Chondrocyte (in vitro differentiated cells): ENCODE data around the gene MSRB1. TPM values are rescaled to one million over a fixed set of nuclear protein-coding genes. Genes with fewer than 3 reads are reported as not detected.
A peak's percentile ranks its signal among the peaks of the same experiment; 100 is the strongest.

ENCODE experiments used
- DNase-seq: peaks from one replicate; pipeline ENCODE4 v3.0.0; 2021; ENCODE audit warnings: mixed read lengths, low spot score
- H3K27ac Mint-ChIP-seq: one replicate; pipeline ENCODE4 v1.8.0; 2021; ENCODE audit warnings: mild to moderate bottlenecking, moderate library complexity, mixed read lengths; ENCODE audit not compliant: unreplicated experiment
- H3K27me3 Mint-ChIP-seq: 2 replicates; pipeline ENCODE4 v1.8.0; 2021; ENCODE audit warnings: low read depth, mixed read lengths
- H3K36me3 Mint-ChIP-seq: 2 replicates; pipeline ENCODE4 v1.8.0; 2021; ENCODE audit warnings: low read depth, mixed read lengths
- H3K4me1 Mint-ChIP-seq: 2 replicates; pipeline ENCODE4 v1.8.0; 2021; ENCODE audit warnings: low read depth, mild to moderate bottlenecking, mixed read lengths
- H3K4me3 Mint-ChIP-seq: one replicate; pipeline ENCODE4 v1.8.0; 2021; ENCODE audit warnings: mild to moderate bottlenecking, moderate library complexity, mixed read lengths; ENCODE audit not compliant: unreplicated experiment
- H3K9me3 Mint-ChIP-seq: 2 replicates; pipeline ENCODE4 v1.8.0; 2021; ENCODE audit warnings: low read depth, mixed read lengths
- total RNA-seq: library from RNA; stranded (reverse); gene quantifications from 3 replicates; pipeline ENCODE4 v1.2.1, GENCODE V29; 2021
- TF ChIP-seq, protein P1 (sequence below): fragments of 200-600 bp; sonication (generic); IDR thresholded peaks from 2 replicates; pipeline ENCODE4 v1.5.0; 2021; ENCODE audit warnings: antibody characterized with exemption, mild to moderate bottlenecking, moderate library complexity

The MSRB1 gene
- total RNA-seq, 1 donor from 2014 or later: 19.1 TPM

DNA sequence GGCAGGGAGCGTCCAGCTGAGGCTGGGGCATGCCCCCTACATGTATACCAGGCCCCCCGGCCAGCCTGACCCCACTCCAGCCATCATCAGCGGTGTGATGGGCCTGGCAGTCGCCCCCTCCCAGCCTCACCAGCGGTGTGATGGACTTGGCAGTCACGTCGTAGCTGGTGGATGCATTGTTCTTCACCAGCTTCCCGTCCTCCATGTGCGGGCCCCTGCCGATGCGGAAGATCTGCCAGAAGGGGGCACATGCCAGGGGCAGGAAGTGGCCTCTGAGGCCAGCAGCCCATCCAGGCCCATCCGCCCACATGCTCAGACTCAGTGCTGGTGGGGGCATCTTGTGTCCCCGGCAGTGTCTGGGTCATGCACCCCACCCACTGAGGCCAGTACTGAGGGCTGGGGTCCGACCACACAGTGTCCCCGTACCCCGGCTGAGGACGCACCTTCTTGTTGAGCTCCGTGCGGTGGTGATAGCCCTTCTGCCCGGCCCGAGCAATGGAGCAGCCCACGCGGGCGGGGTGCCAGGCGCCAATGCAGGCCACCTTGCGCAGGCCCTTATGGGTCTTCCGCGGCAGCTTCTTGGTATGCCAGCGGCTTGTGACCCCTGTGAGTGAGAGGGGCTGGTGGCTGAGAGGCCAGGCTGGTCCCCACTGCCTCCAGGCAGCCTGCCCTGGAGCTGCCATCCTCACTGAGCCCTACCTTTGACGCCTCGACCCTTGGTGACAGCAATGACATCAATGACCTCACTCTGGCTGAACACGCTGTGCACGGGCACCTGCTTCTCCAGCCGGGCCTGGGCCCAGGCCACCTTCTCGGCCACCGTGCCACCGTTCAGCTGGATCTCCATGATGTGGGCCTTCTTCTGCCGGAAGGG lies 3.7 kb upstream of the MSRB1 start:
- TF ChIP-seq, protein P1, sequence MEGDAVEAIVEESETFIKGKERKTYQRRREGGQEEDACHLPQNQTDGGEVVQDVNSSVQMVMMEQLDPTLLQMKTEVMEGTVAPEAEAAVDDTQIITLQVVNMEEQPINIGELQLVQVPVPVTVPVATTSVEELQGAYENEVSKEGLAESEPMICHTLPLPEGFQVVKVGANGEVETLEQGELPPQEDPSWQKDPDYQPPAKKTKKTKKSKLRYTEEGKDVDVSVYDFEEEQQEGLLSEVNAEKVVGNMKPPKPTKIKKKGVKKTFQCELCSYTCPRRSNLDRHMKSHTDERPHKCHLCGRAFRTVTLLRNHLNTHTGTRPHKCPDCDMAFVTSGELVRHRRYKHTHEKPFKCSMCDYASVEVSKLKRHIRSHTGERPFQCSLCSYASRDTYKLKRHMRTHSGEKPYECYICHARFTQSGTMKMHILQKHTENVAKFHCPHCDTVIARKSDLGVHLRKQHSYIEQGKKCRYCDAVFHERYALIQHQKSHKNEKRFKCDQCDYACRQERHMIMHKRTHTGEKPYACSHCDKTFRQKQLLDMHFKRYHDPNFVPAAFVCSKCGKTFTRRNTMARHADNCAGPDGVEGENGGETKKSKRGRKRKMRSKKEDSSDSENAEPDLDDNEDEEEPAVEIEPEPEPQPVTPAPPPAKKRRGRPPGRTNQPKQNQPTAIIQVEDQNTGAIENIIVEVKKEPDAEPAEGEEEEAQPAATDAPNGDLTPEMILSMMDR: no peak
- DNase-seq: peak; percentile 90
- Mint-ChIP-seq H3K4me3 (no peak overlapping the region), H3K9me3 (no peaks in the 10 kb centered on the region), H3K27me3 (no peaks in the 10 kb centered on the region), H3K4me1 (peaks cover 14% of the 10 kb centered on the region), H3K36me3 (no peaks in the 10 kb centered on the region), H3K27ac (no peak overlapping the region)

DNA sequence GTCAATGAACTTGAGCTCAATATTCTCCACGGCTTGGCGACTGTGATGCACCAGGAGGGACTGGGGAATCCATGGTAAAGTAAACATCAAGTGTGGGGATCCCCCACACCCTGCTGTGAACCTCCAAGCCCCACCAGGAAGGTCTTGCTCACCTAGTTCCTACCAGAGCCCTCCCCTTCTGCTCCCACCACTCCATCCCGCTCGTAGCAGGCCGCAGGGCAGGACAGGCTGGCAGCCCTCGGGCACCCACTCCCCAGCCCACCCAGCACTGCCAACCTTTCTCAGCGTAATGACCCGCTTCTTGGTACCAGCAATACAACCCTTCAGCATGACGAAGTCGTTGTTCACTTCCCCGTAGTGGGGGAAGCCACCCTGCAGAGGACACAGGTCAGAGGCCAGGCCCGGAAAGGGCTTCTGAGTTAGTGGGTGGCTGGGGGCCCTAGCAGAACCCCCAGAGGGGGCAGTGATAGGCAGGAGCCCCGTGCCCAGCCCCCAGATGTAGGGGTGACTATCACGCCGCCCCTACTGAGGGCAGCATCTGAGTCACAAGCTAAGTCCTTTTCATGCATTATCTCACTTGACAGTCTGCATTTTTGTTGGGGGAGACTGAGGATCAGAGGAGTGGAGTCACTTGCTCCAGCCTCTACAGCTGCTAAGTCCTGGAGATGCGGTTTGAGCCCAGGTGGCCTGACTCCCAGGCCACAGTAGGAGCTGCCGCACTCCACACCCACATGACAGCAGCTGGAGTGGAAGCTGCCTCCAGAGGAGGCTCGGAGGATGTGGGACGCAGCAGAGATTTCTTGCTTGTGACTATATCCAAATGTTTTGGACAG lies 2.8 kb upstream of the MSRB1 start:
- no peak for DNase-seq

DNA sequence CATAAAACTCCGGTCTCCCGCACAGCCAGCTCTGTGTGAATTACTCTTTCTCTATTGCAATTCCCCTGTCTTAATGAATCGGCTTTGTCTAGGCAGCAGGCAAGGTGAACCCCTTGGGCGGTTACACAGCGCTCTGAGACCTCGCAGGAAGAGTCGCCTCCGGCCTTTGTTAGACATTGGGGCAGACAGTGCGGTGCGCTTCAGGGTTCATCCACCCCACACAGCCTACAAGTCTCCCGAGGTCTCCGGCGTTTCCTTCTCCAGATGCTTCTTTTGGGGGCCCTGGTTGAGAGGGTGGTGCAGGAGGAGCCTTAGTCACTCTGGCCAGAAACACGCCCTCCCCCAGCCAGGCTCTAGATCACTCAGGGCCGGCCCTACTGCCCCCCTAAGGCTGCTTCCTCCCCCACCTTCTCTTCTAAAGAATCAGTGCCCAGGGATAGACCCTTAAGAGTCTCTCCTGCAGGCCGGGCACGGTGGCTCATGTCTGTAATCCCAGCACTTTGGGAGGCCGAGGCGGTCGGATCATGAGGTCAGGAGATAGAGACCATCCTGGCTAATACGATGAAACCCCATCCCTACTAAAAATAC lies 1.7 kb upstream of the MSRB1 start:
- H3K27me3 Mint-ChIP-seq: no peaks in the 10 kb centered on the region
- H3K9me3 Mint-ChIP-seq: no peaks in the 10 kb centered on the region
- TF ChIP-seq, protein P1: no peak
- H3K27ac Mint-ChIP-seq: no peak overlapping the region
- peak overlapping the region; percentile 31 for H3K4me3 Mint-ChIP-seq
- no peak for DNase-seq
- no peaks in the 10 kb centered on the region for H3K36me3 Mint-ChIP-seq
- peaks cover 20% of the 10 kb centered on the region for H3K4me1 Mint-ChIP-seq

More for the DNA sequence above, 2.8 kb upstream of the MSRB1 start:
- TF ChIP-seq, protein P1: no peak
- Mint-ChIP-seq H3K27ac (no peak overlapping the region), H3K4me1 (peaks cover 20% of the 10 kb centered on the region), H3K27me3 (no peaks in the 10 kb centered on the region), H3K4me3 (no peak overlapping the region), H3K9me3 (no peaks in the 10 kb centered on the region), H3K36me3 (no peaks in the 10 kb centered on the region)

DNA sequence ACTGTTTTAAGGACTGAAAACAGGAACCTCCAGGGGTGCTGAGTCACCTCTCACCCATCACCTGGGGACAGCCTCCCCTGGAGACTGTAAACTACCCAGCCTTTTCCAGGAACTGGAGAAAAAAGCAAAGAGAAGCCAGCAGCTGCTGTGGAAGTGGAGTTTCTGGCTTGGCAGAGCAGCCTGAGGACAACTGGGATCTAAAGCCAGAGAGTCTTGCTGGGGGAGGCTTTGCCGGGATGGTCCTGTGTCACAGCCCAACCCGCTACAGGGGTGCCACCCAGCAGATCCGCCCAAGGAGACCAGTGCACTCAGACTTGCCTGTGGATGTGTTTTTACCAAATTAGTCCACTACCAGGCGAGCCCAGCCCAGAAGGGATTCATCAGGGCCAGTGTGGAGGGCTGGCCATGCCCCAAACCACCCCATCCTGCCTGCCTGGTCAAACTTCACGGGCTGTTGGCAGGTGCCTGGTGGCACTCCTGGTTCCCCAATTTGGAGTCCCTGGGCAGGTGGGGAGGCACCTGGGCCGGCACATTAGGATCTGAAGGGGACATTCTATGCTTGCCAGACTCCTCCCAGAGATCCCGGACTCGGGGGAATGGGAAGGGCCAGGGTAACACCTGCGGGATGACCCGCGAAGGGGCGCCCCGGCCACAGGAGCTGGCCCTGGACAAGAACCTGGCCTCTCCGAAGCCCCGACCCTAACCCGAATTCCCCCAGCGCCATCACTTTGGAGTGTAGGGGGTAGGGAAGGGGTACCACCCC lies 771 bp downstream of the MSRB1 start:
- peak; percentile 89 for DNase-seq
- Mint-ChIP-seq H3K36me3 (peaks cover 7% of the 10 kb centered on the region), H3K4me1 (peaks cover 20% of the 10 kb centered on the region), H3K4me3 (peak overlapping the region; percentile 85), H3K27ac (peak overlapping the region; percentile 66), H3K9me3 (no peaks in the 10 kb centered on the region), H3K27me3 (no peaks in the 10 kb centered on the region)
- TF ChIP-seq, protein P1: no peak
